ENCODE data around the gene APOH.

The APOH gene

DNA sequence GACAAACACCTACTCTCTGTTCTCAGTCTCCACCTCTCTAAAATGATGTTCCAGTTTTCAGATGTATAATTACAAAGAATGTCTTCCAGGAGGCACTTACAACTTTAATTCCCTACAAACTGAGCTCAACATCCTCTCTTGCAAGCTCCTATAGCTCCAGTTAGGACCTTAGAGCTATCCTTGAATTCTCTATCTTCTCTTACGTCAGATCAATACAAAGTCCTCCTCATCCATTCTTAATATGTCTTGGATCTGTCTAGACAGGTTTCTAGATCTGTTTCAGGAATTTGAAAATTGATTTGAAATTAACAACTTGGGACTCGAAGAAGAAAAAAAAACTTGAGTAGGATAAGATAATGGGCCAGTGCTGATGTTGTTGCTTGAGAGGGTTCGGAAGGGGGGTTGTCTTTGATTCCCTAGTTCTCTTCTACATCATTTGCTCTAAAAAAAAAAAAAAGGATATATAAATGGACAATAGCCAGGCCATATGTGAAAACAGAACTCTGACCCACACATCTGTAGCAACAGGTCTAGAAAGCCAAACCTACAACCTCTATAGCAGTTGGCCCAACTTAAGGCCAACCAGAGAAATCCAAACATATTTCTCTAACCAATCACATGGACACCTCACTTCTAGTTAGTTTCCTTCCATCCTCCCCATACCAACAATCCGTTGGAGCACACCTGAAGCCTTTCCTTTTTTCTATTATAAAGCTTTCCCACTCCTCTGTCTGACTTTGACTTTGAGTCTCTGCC is 746 bp upstream of the APOH start:
- in situ Hi-C loops (cut with MboI; ENCODE audit: low sequenced_read_pairs, unreplicated experiment), result no loop called here
- TF ChIP-seq, protein P1, sequence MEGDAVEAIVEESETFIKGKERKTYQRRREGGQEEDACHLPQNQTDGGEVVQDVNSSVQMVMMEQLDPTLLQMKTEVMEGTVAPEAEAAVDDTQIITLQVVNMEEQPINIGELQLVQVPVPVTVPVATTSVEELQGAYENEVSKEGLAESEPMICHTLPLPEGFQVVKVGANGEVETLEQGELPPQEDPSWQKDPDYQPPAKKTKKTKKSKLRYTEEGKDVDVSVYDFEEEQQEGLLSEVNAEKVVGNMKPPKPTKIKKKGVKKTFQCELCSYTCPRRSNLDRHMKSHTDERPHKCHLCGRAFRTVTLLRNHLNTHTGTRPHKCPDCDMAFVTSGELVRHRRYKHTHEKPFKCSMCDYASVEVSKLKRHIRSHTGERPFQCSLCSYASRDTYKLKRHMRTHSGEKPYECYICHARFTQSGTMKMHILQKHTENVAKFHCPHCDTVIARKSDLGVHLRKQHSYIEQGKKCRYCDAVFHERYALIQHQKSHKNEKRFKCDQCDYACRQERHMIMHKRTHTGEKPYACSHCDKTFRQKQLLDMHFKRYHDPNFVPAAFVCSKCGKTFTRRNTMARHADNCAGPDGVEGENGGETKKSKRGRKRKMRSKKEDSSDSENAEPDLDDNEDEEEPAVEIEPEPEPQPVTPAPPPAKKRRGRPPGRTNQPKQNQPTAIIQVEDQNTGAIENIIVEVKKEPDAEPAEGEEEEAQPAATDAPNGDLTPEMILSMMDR (IDR thresholded peaks at IDR 0.05; ENCODE audit: borderline replicate concordance, control extremely low read depth, extremely low read depth, insufficient read depth, missing control alignments), result no peak

DNA sequence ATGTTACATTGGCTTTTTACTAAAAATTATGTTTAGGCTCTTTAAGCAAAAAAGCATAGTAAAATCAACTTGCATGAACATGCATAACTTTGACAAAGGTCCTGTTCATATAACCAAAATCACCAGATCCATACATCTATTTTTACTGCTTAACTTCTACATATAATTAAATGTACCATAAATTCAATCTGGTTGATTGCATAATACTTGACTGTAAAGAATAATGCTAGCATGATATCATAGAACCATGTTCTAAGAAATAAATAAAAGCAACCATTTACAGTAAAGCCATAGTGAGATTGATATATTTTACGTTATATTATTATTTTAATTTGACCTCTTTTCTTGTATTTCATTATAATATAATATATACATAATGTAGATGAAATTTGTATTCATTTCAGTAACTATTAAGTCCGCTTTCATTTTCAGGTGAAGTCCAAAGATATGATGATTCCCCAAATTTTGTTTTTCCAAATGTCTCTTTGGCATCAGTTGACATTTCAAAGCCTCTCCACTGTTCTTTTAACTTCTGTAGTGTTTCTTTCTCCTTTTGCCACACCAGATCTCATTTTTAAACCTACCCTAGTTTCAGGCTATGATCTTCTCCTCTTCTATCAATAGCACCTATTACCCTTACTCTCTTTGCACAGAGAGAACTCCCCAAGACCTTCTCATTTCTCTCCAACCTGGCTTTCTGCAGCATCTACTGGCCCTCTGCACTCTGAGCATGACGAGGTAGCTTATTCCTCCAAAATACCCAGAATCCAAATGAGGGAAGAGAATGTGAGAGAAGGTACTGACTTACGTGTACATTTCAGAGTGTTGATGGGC is 1.8 kb downstream of the APOH start:
- TF ChIP-seq, protein P1 (IDR thresholded peaks at IDR 0.05; ENCODE audit: borderline replicate concordance, control extremely low read depth, extremely low read depth, insufficient read depth, missing control alignments), result no peak
- in situ Hi-C loops (cut with MboI; ENCODE audit: low sequenced_read_pairs, unreplicated experiment), result no loop called here
- DNase-seq (ENCODE audit: low spot score), result no peak

More for the DNA sequence above, 746 bp upstream of the APOH start:
- no peak for DNase-seq (ENCODE audit: low spot score)

DNA sequence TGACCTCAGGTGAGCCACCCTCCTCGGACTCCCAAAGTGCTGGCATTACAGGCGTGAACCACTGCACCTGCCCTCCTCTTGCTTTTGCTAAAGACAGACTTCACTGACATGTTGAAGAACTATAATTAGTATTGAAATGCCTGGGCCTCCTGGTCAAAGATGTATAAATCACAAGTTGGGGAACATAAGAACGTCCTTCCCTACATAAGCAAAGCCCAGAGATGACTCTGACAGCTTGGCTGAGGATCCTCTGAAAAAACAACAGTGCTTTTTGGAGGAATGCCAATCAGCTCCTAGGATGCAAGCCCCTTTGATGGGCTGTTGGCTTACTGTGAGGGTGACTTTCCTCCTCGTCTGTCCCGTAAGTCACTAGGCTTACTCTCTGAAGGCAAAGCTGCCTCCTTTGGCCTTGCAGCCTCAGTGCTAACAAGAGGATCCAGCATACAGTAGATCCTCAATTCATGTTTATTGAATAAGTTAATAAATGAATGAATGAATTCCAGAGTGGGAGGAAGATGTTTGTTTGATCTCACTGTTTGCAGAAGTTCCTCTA is 6.3 kb downstream of the APOH start:
- in situ Hi-C loops (cut with MboI; ENCODE audit: low sequenced_read_pairs, unreplicated experiment), result no loop called here
- TF ChIP-seq, protein P1 (IDR thresholded peaks at IDR 0.05; ENCODE audit: borderline replicate concordance, control extremely low read depth, extremely low read depth, insufficient read depth, missing control alignments), result no peak
- DNase-seq (ENCODE audit: low spot score), result no peak

DNA sequence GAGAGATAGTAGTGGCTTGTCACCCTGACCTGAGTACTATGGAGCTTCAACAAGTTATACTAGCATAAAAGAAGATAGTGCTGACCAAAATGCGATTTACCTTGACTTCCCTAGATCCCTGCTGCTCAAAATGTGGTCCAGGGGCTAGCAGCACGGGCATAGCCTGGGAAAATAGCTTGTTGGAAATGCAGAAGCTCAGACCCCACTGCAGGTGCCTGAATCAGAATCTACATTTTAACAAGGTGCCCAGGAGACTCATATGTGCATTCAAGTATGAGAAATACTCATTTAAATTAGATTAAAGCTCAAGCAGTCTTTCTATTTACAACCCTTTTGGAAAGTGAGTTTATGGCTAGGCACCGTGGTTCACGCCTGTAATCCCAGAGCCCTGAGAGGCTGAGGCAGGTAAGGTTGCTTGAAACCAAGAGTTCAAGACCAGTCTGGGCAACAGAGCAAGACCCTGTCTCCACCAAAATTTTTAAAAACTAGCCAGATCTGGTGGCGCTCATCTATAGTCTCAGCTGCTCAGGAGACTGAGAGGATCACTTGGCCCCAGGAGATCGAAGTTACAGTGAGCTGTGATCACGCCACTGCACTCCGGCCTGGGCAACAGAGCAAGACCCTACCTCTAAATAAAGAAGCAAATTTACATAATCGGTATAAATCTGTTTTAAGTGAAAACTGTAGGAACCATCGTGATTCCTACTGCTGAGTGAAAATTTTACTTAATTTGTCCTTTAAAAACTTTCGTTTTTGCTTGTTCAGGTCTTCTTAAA is 7.3 kb downstream of the APOH start:
- DNase-seq (ENCODE audit: low spot score), result no peak
- in situ Hi-C loops (cut with MboI; ENCODE audit: low sequenced_read_pairs, unreplicated experiment), result no loop called here
- TF ChIP-seq, protein P1 (IDR thresholded peaks at IDR 0.05; ENCODE audit: borderline replicate concordance, control extremely low read depth, extremely low read depth, insufficient read depth, missing control alignments), result no peak

DNA sequence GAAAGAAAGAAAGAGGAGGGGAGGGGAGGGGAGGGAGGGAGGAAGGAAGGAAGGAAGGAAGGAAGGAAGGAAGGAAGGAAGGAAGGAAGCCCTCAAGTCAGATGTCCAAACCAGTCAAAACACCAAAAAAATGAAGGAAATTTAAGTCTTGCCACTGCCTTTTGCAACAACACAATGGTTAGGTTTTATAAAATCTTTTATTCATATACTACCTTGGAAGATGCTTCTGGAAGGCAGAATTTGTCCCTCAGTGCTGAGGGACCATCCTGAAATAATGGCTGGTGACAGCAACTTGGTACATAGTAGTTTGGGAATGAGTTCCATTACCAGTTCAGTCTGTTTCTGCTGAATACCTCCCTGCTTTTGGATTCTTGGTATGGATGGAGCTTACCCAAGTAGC is 7.9 kb downstream of the APOH start:
- TF ChIP-seq, protein P1 (IDR thresholded peaks at IDR 0.05; ENCODE audit: borderline replicate concordance, control extremely low read depth, extremely low read depth, insufficient read depth, missing control alignments), result no peak
- no peak for DNase-seq (ENCODE audit: low spot score)
- in situ Hi-C loops (cut with MboI; ENCODE audit: low sequenced_read_pairs, unreplicated experiment), result no loop called here
